Endothelial cell of umbilical vein (primary cell): Measurements from ENCODE around the gene EPB41L4B. TPM values are rescaled to one million over a fixed set of nuclear protein-coding genes. Genes with fewer than 3 reads are reported as not detected.

Experiments
- BruUV-seq: library from RNA; stranded (reverse); fragments of 400-500 nt; replicated peaks from 2 replicates; lab custom pipeline; 2021; lab: Mats Ljungman, UMichigan
- CTCF ChIA-PET: fragments of 300-600, 350-600 bp; sonication (Branson Sonifier 250); formaldehyde crosslinking; loops from one replicate; lab custom pipeline; 2021; ENCODE audit warnings: antibody characterized with exemption, inconsistent platforms; lab: Charles Lee
- POLR2A ChIA-PET: fragments of 300-600, 350-600 bp; sonication (Branson Sonifier 250); formaldehyde crosslinking; loops from one replicate; lab custom pipeline; 2021; ENCODE audit warnings: antibody characterized with exemption, inconsistent platforms; lab: Charles Lee
- DNase-seq: peaks from one replicate; pipeline ENCODE4 v3.0.0-alpha.2; 2011; ENCODE audit warnings: low read depth, low spot score
- FAIRE-seq: peaks from 2 replicates; lab custom pipeline; 2011; peaks lifted over from hg19 to GRCh38; lab: Jason Lieb, UNC
- H2AFZ ChIP-seq: 2 replicates; pipeline ENCODE4 v1.6.0; 2012; ENCODE audit warnings: low read depth, low read length, control low read depth, inconsistent platforms
- H3K27ac ChIP-seq: 2 replicates; pipeline ENCODE4 v1.5.1; 2011; ENCODE audit warnings: low read depth, mild to moderate bottlenecking, control low read depth, low read length, moderate library complexity; ENCODE audit not compliant: insufficient read depth
- H3K27me3 ChIP-seq, 2 experiments: 2 replicates each; pipeline versions ENCODE4 v1.6.0 to v1.6.1; 2011; ENCODE audit warnings: low read length in 2 of 2, mixed read lengths in 1 of 2; ENCODE audit not compliant: control insufficient read depth in 2 of 2, insufficient read depth in 2 of 2
- H3K36me3 ChIP-seq, 2 experiments: 2 replicates in 1 of 2; 3 replicates in 1 of 2; pipeline ENCODE4 v1.5.1; 2011; ENCODE audit warnings: low read length in 2 of 2, mild to moderate bottlenecking in 1 of 2, moderate library complexity in 1 of 2; ENCODE audit not compliant: control insufficient read depth in 2 of 2, insufficient read depth in 2 of 2; ENCODE audit errors: extremely low read depth in 1 of 2
- H3K4me1 ChIP-seq: 3 replicates; pipeline ENCODE4 v1.5.1; 2011; ENCODE audit warnings: mild to moderate bottlenecking, low read length; ENCODE audit not compliant: control insufficient read depth, insufficient read depth; ENCODE audit errors: extremely low read depth
- H3K4me2 ChIP-seq: 2 replicates; pipeline ENCODE4 v1.6.1; 2011; ENCODE audit warnings: low read length, control low read depth, mixed read lengths; ENCODE audit not compliant: insufficient read depth
- H3K4me3 ChIP-seq, 3 experiments: fragments of 200-600 bp in 1 of 3; sonication (generic), shearing (Covaris generic) in 1 of 3; replicated peaks in 1 of 3; 2 replicates each; pipeline ENCODE4 v1.5.1; 2011 to 2016; ENCODE audit warnings: control low read depth in 3 of 3, low read length in 3 of 3, mild to moderate bottlenecking in 2 of 3, inconsistent platforms in 1 of 3, low read depth in 1 of 3, moderate library complexity in 1 of 3; ENCODE audit not compliant: insufficient read depth in 1 of 3
- H3K79me2 ChIP-seq: 2 replicates; pipeline ENCODE4 v1.6.0; 2012; ENCODE audit warnings: low read length, inconsistent platforms; ENCODE audit not compliant: control insufficient read depth, insufficient read depth
- H3K9ac ChIP-seq: replicated peaks from 2 replicates; pipeline ENCODE3; 2011; ENCODE audit warnings: low read length, control low read depth; ENCODE audit not compliant: insufficient read depth; ENCODE audit errors: extremely low read depth
- H3K9me1 ChIP-seq: replicated peaks from 3 replicates; pipeline ENCODE4 v1.6.0; 2011; ENCODE audit warnings: mild to moderate bottlenecking, low read length; ENCODE audit not compliant: control insufficient read depth, insufficient read depth; ENCODE audit errors: extremely low read depth
- H3K9me3 ChIP-seq: replicated peaks from 2 replicates; pipeline ENCODE4 v1.5.1; 2012; ENCODE audit warnings: low read length, inconsistent platforms; ENCODE audit not compliant: control insufficient read depth, insufficient read depth
- H4K20me1 ChIP-seq: replicated peaks from 2 replicates; pipeline ENCODE3; 2011; ENCODE audit warnings: mild to moderate bottlenecking, low read length; ENCODE audit not compliant: control insufficient read depth, insufficient read depth; ENCODE audit errors: extremely low read depth
- CTCF ChIP-seq, 2 donors: IDR thresholded peaks; 1 replicate in 1 of 2; 2 replicates in 1 of 2; pipeline ENCODE4 v1.5.1; 2011; ENCODE audit warnings: low read length in 2 of 2, mild to moderate bottlenecking in 2 of 2, moderate library complexity in 2 of 2, control low read depth in 1 of 2, inconsistent platforms in 1 of 2, low read depth in 1 of 2; ENCODE audit not compliant: insufficient read depth in 1 of 2; ENCODE audit errors: extremely low read depth in 1 of 2
- EZH2 ChIP-seq: IDR thresholded peaks from 2 replicates; pipeline ENCODE4 v1.6.1; 2012; ENCODE audit warnings: borderline replicate concordance, low read depth, mild to moderate bottlenecking, moderate library complexity, low read length, inconsistent platforms; ENCODE audit not compliant: severe bottlenecking
- FOS ChIP-seq: IDR thresholded peaks from 2 replicates; pipeline ENCODE4 v1.6.1; 2011; ENCODE audit warnings: mild to moderate bottlenecking, low read length, moderate library complexity, borderline replicate concordance; ENCODE audit not compliant: insufficient read depth
- GATA2 ChIP-seq: IDR thresholded peaks from 2 replicates; pipeline ENCODE4 v1.7.0; 2011; ENCODE audit warnings: low read depth, mild to moderate bottlenecking, moderate library complexity, mixed read lengths, low read length; ENCODE audit not compliant: insufficient read length, insufficient read depth
- JUN ChIP-seq: IDR thresholded peaks from 2 replicates; pipeline ENCODE4 v1.6.1; 2011; ENCODE audit warnings: borderline replicate concordance, low read depth; ENCODE audit not compliant: insufficient read length, insufficient read depth
- MAX ChIP-seq: IDR thresholded peaks from 2 replicates; pipeline ENCODE4 v1.6.1; 2011; ENCODE audit not compliant: insufficient read depth, insufficient read length
- MYC ChIP-seq: IDR thresholded peaks from one replicate; pipeline ENCODE4 v1.6.1; 2011; ENCODE audit warnings: mild to moderate bottlenecking, low read depth, low read length
- POLR2A ChIP-seq: IDR thresholded peaks from 2 replicates; pipeline ENCODE4 v1.6.1; 2012; ENCODE audit warnings: low read depth, mild to moderate bottlenecking, control low read depth, low read length
- POLR2AphosphoS5 ChIP-seq: IDR thresholded peaks from 2 replicates; pipeline ENCODE4 v1.6.1; 2012; ENCODE audit warnings: low read depth, mild to moderate bottlenecking, control low read depth, low read length, moderate library complexity; ENCODE audit not compliant: insufficient read depth
- dilution Hi-C: fragments of 300-500 bp; cut with MboI; formaldehyde crosslinking; loops from one replicate; pipeline ENCODE4 v1.15.0; 2019; ENCODE audit warnings: low sequenced_read_pairs; ENCODE audit not compliant: extremely low pct_ligation_motif_present
- intact Hi-C: fragments of 100-400 bp; cut with micrococcal nuclease; formaldehyde crosslinking; loops from one replicate; pipeline ENCODE4 v1.10.0; 2022
- polyA plus RNA-seq, 4 experiments: library from polyadenylated mRNA; depleted of rRNA in 3 of 4; stranded (reverse) in 3 of 4; unstranded in 1 of 4; fragments of >200 nt; gene quantifications; 2 replicates each; pipeline versions ENCODE4 v1.2.1 to v1.2.3, GENCODE V29; 2011 to 2012; ENCODE audit warnings: missing spikeins in 1 of 4
- total RNA-seq: library from RNA; stranded (reverse); gene quantifications from 2 replicates; pipeline ENCODE4 v1.2.3, GENCODE V29; 2021

Gene EPB41L4B
- total and polyA plus RNA-seq, 2 donors (not counting 3 experiments of a cell fraction or from before 2014, with no cell fraction given) = 0.10 to 0.15 TPM

GRCh38 chr9:109369285-109369684 is 48.4 kb upstream of the EPB41L4B start:
- H2AFZ ChIP-seq = no peak overlapping the region
- H3K79me2 ChIP-seq = no peaks in the 10 kb centered on the region
- no peak for FAIRE-seq
- no peaks in the 10 kb centered on the region for H3K27me3 ChIP-seq
- no peaks in the 10 kb centered on the region for H3K9me1 ChIP-seq
- H3K4me2 ChIP-seq = no peak overlapping the region
- TF ChIP-seq MAX (no peak), MYC (no peak), CTCF (IDR thresholded peaks at IDR 0.05; ENCODE audit: extremely low read depth in 1 of 2, insufficient read depth in 1 of 2, low read depth in 1 of 2, low read length in 2 of 2) (no peak), POLR2A (no peak), GATA2 (no peak), POLR2AphosphoS5 (no peak), JUN (no peak), FOS (no peak), EZH2 (no peak)
- POLR2A ChIA-PET = no interaction called here
- no peaks in the 10 kb centered on the region for H3K9me3 ChIP-seq
- CTCF ChIA-PET = interaction anchor here (0.8 kb wide), 1 partner anchor 1944 kb away, joined by 3 read pairs; no protein-coding TSS in a partner anchor
- intact Hi-C loops (no loop called here), dilution Hi-C loops (no loop called here)
- no peak for DNase-seq
- H3K4me1 ChIP-seq = no peaks in the 10 kb centered on the region
- no peak overlapping the region for H3K9ac ChIP-seq
- BruUV-seq = no TSS peak
- no peak overlapping the region for H3K4me3 ChIP-seq
- H3K27ac ChIP-seq = no peak overlapping the region
- no peaks in the 10 kb centered on the region for H4K20me1 ChIP-seq
- H3K36me3 ChIP-seq = no peaks in the 10 kb centered on the region
